Smooth muscle cell (in vitro differentiated cells): ENCODE data around the gene RHBDL1. TPM values are rescaled to one million over a fixed set of nuclear protein-coding genes. Genes with fewer than 3 reads are reported as not detected.

Experiments used
- DNase-seq: peaks from one replicate; lab custom pipeline; 2025; ENCODE audit not compliant: unreplicated experiment; lab: John Stamatoyannopoulos, UW
- H2AFZ ChIP-seq: fragments of 200-600 bp; sonication (generic); 2 replicates; pipeline ENCODE4 v1.6.0; 2016; ENCODE audit warnings: antibody characterized with exemption, low read depth, mild to moderate bottlenecking
- H3F3A ChIP-seq: fragments of 200-600 bp; sonication (generic); 2 replicates; pipeline ENCODE4 v1.6.0; 2017; ENCODE audit warnings: antibody characterized with exemption, low read depth
- H3K27ac ChIP-seq: fragments of 200-600 bp; sonication (generic); 2 replicates; pipeline ENCODE4 v1.5.1; 2016; ENCODE audit warnings: low read depth, mild to moderate bottlenecking
- H3K27me3 ChIP-seq: fragments of 200-600 bp; sonication (generic); 2 replicates; pipeline ENCODE4 v1.6.1; 2016; ENCODE audit warnings: low read depth, mild to moderate bottlenecking
- H3K36me3 ChIP-seq: fragments of 200-600 bp; sonication (generic); 2 replicates; pipeline ENCODE4 v1.5.1; 2016; ENCODE audit warnings: low read depth
- H3K4me1 ChIP-seq: fragments of 200-600 bp; sonication (generic); 2 replicates; pipeline ENCODE4 v1.5.1; 2016; ENCODE audit warnings: low read depth
- H3K4me2 ChIP-seq: fragments of 200-600 bp; sonication (generic); 2 replicates; pipeline ENCODE4 v1.6.0; 2016; ENCODE audit warnings: mild to moderate bottlenecking
- H3K4me3 ChIP-seq: fragments of 200-600 bp; sonication (generic); 2 replicates; pipeline ENCODE4 v1.5.1; 2016; ENCODE audit warnings: mild to moderate bottlenecking
- H3K79me2 ChIP-seq: fragments of 200-600 bp; sonication (generic); 2 replicates; pipeline ENCODE4 v1.6.0; 2016; ENCODE audit warnings: low read depth, mild to moderate bottlenecking
- H3K9ac ChIP-seq: fragments of 200-600 bp; sonication (generic); 2 replicates; pipeline ENCODE4 v1.6.0; 2016; ENCODE audit warnings: low read depth
- H3K9me3 ChIP-seq: fragments of 200-600 bp; sonication (generic); replicated peaks from 2 replicates; pipeline ENCODE4 v1.5.1; 2016; ENCODE audit warnings: low read depth
- H4K20me1 ChIP-seq: fragments of 200-600 bp; sonication (generic); 2 replicates; pipeline ENCODE4 v1.6.0; 2016; ENCODE audit warnings: low read depth
- CTCF ChIP-seq: fragments of 200-600 bp; sonication (generic); IDR thresholded peaks from 2 replicates; pipeline ENCODE4 v1.5.1; 2017; ENCODE audit warnings: borderline replicate concordance, mild to moderate bottlenecking, antibody characterized with exemption; ENCODE audit not compliant: insufficient read depth, poor library complexity, severe bottlenecking
- WGBS: methylation state at CpG from one replicate; pipeline ENCODE4 v1.1.7; 2016; ENCODE audit warnings: low lambda C conversion rate; 5-methylcytosine and 5-hydroxymethylcytosine counted together
- polyA plus RNA-seq: library from polyadenylated mRNA; unstranded; fragments of >200 nt; fragmentation: Nextera tagmentation; extraction: Ambion mirVana; gene quantifications from 2 replicates; pipeline ENCODE4 v1.2.1, GENCODE V29; 2016
- total RNA-seq: library from RNA; depleted of rRNA; stranded (reverse); fragments of >200 nt; gene quantifications from 2 replicates; pipeline ENCODE4 v1.2.3, GENCODE V29; 2014

The RHBDL1 gene
- total and polyA plus RNA-seq, 2 experiments from 2014 or later, result 2.7 to 3.7 TPM

- no peak overlapping the region for H2AFZ ChIP-seq
Observed at GRCh38 chr16:703406-703805, 27.9 kb downstream of the RHBDL1 start.

GRCh38 chr16:704047-704446, 28.6 kb downstream of the RHBDL1 start:
- H3F3A ChIP-seq, result no peaks in the 10 kb centered on the region
- H2AFZ ChIP-seq, result no peak overlapping the region
- H4K20me1 ChIP-seq, result peaks cover 7% of the 10 kb centered on the region
- H3K79me2 ChIP-seq, result no peaks in the 10 kb centered on the region
- no peak for DNase-seq
- no peak overlapping the region for H3K9ac ChIP-seq
- H3K9me3 ChIP-seq, result no peaks in the 10 kb centered on the region
- no peaks in the 10 kb centered on the region for H3K4me1 ChIP-seq
- WGBS, result 83% methylated on average over 7 of the region's 7 CpGs
- no peaks in the 10 kb centered on the region for H3K36me3 ChIP-seq
- no peak for TF ChIP-seq CTCF
- peaks cover 93% of the 10 kb centered on the region for H3K27me3 ChIP-seq
- H3K4me2 ChIP-seq, result no peak overlapping the region
- no peak overlapping the region for H3K4me3 ChIP-seq
- no peak overlapping the region for H3K27ac ChIP-seq

More at GRCh38 chr16:703406-703805, 27.9 kb downstream of the RHBDL1 start:
- DNase-seq, result no peak
- Histone ChIP-seq H3K4me3 (no peak overlapping the region), H3K27ac (no peak overlapping the region), H3K9me3 (no peaks in the 10 kb centered on the region), H3K9ac (no peak overlapping the region), H3K4me2 (no peak overlapping the region), H4K20me1 (peaks cover 7% of the 10 kb centered on the region), H3K4me1 (no peaks in the 10 kb centered on the region), H3F3A (no peaks in the 10 kb centered on the region), H3K27me3 (peaks cover 92% of the 10 kb centered on the region), H3K36me3 (no peaks in the 10 kb centered on the region), H3K79me2 (no peaks in the 10 kb centered on the region)
- no peak for TF ChIP-seq CTCF
- WGBS, result 90% methylated on average over 12 of the region's 12 CpGs

- H3K4me1 ChIP-seq, result peaks cover 2% of the 10 kb centered on the region
- H3K9ac ChIP-seq, result no peak overlapping the region
- no peaks in the 10 kb centered on the region for H3F3A ChIP-seq
- H3K36me3 ChIP-seq, result no peaks in the 10 kb centered on the region
- no peak overlapping the region for H3K4me3 ChIP-seq
- DNase-seq, result no peak
- no peak for TF ChIP-seq CTCF
- H4K20me1 ChIP-seq, result peaks cover 7% of the 10 kb centered on the region
- H3K79me2 ChIP-seq, result no peaks in the 10 kb centered on the region
- no peaks in the 10 kb centered on the region for H3K9me3 ChIP-seq
- H3K27me3 ChIP-seq, result peaks cover 87% of the 10 kb centered on the region
- no peak overlapping the region for H3K27ac ChIP-seq
- no peak overlapping the region for H3K4me2 ChIP-seq
- WGBS, result 35% methylated on average over 28 of the region's 50 CpGs
- H2AFZ ChIP-seq, result no peak overlapping the region
Observed at GRCh38 chr16:704552-705380, 29.3 kb downstream of the RHBDL1 start.
